ENCODE measurements around the gene WDFY2. TPM values are rescaled to one million over a fixed set of nuclear protein-coding genes. Genes with fewer than 3 reads are reported as not detected.
"Not testable (repeated sequence)": the region's sequence is repeated elsewhere in the genome, so short reads cannot be mapped to it uniquely, and the experiment has no call there.

Gene WDFY2
- total and polyA plus RNA-seq, 11 donors = 2.0 to 12.6 (median 6.5) TPM

DNA sequence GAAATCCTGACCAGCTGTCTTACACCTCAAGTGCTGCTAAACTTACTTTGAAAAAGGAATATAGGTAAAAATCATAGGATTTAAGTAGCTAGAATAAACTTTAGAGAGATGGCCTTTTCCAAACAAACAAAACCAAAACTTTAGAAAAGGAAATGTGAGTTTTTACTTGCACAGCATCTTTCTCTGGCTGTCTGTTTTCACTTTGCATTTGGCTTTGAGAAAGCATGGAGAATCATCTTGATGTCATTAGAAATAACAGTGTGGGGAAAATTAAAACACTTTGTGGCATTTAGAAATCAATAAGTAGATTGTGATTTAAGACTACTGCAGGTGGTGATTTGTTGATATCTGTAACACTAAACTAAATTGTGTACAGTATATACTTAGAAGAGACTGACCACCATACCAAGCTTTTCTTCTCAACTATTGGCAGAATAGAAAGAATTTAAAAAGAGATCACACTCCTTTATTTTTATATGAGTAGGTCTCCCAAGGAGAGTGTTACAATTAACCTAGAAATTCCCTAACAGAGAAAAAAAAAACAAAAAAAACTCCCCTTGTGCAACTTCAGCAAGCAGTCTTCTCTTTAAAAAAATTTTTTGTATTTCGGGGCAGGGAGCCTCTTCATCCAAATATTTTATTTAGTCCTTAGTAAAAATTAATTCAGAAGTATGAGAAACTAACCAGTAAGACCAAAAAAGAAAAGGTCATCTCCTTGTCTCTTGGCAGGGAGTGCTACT, 6.1 kb downstream of the WDFY2 start:
- no peak for ATAC-seq
- Histone ChIP-seq H3K4me1 (peaks cover 0 to 69% (median 31%) of the 10 kb centered on the region in 12 donors), H3K27ac (peak overlapping the region in 10 of 12 donors; percentile 11 to 78 (median 43)), H3K4me3 (peak overlapping the region in 2 of 12 donors; percentile 2), H3K36me3 (no peaks in the 10 kb centered on the region), H3K9me3 (no peaks in the 10 kb centered on the region), H3K27me3 (no peaks in the 10 kb centered on the region)
- DNase-seq = no peak
- intact Hi-C loops (cut with DNase I) = loop anchor here in 1 of 10 donors (5.0 kb wide), 1 partner anchor 42 kb away; no protein-coding TSS in a partner anchor
- 57 to 65% (median 62%) methylated on average over 1 of the region's 1 CpG for WGBS, 4 donors
- TF ChIP-seq, protein P1, sequence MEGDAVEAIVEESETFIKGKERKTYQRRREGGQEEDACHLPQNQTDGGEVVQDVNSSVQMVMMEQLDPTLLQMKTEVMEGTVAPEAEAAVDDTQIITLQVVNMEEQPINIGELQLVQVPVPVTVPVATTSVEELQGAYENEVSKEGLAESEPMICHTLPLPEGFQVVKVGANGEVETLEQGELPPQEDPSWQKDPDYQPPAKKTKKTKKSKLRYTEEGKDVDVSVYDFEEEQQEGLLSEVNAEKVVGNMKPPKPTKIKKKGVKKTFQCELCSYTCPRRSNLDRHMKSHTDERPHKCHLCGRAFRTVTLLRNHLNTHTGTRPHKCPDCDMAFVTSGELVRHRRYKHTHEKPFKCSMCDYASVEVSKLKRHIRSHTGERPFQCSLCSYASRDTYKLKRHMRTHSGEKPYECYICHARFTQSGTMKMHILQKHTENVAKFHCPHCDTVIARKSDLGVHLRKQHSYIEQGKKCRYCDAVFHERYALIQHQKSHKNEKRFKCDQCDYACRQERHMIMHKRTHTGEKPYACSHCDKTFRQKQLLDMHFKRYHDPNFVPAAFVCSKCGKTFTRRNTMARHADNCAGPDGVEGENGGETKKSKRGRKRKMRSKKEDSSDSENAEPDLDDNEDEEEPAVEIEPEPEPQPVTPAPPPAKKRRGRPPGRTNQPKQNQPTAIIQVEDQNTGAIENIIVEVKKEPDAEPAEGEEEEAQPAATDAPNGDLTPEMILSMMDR (IDR thresholded peaks at IDR 0.05) = no peak
- TF ChIP-seq POLR2A (IDR thresholded peaks at IDR 0.05) = no peak

DNA sequence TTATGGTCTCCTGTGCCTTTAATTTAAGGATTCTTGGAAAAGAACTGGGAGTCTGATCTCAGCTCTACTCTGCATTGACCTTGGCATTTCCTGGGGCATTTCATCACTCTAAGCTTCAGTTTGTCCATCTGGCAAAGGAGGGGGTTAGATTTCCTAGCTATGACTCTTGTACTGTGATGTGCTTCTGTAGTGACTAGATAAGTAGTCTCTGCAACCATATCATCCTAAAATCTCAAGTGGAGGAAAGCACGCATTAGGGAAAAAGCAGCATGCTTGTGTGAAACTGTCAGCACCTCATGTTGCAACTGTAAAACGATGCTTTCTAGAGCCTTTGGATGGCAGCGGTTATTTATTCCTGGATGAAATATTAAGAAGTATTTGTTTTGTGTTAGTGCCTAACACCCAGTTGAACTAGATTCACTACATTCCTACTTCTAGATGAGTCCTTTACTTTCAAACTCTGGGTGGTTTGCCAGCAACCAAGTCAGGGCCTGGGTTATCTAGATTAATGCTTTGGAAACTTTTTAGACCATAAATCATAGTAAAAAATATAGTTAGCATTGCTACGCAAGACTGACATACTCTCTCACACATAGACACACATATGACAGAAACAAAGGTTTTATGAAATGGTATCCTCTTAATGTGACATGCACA, 6.8 kb downstream of the WDFY2 start:
- no peak for TF ChIP-seq POLR2A (IDR thresholded peaks at IDR 0.05)
- TF ChIP-seq, protein P1 (IDR thresholded peaks at IDR 0.05) = peak in 1 of 12 donors; percentile 10
- DNase-seq = peak in 1 of 5 donors; percentile 14
- WGBS, 4 donors = 31 to 41% (median 38%) methylated on average over 4 of the region's 4 CpGs
- peaks cover 0 to 69% (median 26%) of the 10 kb centered on the region in 12 donors for H3K4me1 ChIP-seq
- H3K27ac ChIP-seq = peak overlapping the region; percentile 11 to 78 (median 43)
- no peaks in the 10 kb centered on the region for H3K9me3 ChIP-seq
- H3K27me3 ChIP-seq = no peaks in the 10 kb centered on the region
- H3K4me3 ChIP-seq = peak overlapping the region in 2 of 12 donors; percentile 2 to 6
- peak; percentile 57 to 98 (median 88) for ATAC-seq
- no peaks in the 10 kb centered on the region for H3K36me3 ChIP-seq
- intact Hi-C loops (cut with DNase I) = loop anchor here in 1 of 10 donors (5.0 kb wide), 1 partner anchor 41 kb away; no protein-coding TSS in a partner anchor

DNA sequence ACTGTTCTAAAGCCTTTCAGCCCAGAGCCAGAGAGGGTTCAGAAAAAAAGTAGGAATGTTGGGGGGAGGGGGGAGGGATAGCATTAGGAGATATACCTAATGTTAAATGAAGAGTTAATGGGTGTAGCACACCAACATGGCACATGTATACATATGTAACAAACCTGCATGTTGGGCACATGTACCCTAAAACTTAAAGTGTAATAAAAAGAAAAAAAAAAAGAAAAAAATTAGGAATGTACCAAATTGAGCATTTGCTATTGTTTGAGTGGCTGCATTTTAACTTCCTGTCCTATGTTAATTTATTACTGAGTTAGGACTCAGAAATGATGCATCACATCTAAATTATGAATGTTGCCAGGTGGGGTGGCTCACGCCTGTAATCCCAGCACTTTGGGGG, 7.7 kb downstream of the WDFY2 start:
- ATAC-seq, H3K4me3 ChIP-seq, H3K27me3 ChIP-seq, H3K36me3 ChIP-seq, H3K9me3 ChIP-seq, DNase-seq: not testable (repeated sequence)
- H3K4me1 ChIP-seq = peaks cover 0 to 71% (median 25%) of the 10 kb centered on the region in 12 donors
- 95 to 100% (median 97%) methylated on average over 1 of the region's 1 CpG for WGBS, 4 donors
- H3K27ac ChIP-seq = peak overlapping the region in 7 of 12 donors; percentile 11 to 78 (median 47)
- intact Hi-C loops (cut with DNase I) = loop anchor here in 1 of 10 donors (5.0 kb wide), 1 partner anchor 40 kb away; no protein-coding TSS in a partner anchor

DNA sequence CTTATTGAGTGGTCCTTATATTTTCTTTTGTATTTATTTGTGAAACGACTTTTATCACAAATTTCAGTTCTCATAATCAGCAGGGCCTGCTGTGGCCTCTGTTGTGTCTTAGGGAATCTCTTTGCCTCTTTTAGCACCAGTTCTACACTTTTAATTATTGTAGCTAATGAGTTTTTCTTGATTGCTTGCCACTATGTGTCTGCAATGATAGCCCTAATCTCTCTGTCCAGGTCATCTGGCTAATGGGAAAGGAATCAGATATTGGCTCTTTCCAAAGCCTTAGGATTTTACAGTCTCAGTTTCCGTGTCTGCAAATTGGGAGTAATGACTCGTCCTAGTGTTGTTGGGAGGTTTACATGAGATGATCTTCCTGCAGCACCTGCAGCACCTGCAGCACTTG, 10.2 kb downstream of the WDFY2 start:
- intact Hi-C loops (cut with DNase I) = loop anchor here in 1 of 10 donors (5.0 kb wide), 1 partner anchor 38 kb away; no protein-coding TSS in a partner anchor
- Histone ChIP-seq H3K9me3 (no peaks in the 10 kb centered on the region), H3K4me3 (no peak overlapping the region), H3K4me1 (peaks cover 0 to 56% (median 22%) of the 10 kb centered on the region in 12 donors), H3K27me3 (no peaks in the 10 kb centered on the region), H3K27ac (no peak overlapping the region), H3K36me3 (no peaks in the 10 kb centered on the region)
- 83 to 89% (median 84%) methylated on average over 3 of the region's 3 CpGs for WGBS, 4 donors
- ATAC-seq (no peak), DNase-seq (no peak)
- TF ChIP-seq, protein P1 (IDR thresholded peaks at IDR 0.05) = no peak
- TF ChIP-seq POLR2A (IDR thresholded peaks at IDR 0.05) = no peak
